Fibroblast of skin of right biceps (primary cell): Measurements from ENCODE around the gene FXN.
"Not testable (repeated sequence)": the region's sequence is repeated elsewhere in the genome, so short reads cannot be mapped to it uniquely, and the experiment has no call there.

ENCODE experiments used
- DNase-seq: peaks from one replicate; pipeline ENCODE4 v3.0.0-alpha.2; 2013

The FXN gene

DNA sequence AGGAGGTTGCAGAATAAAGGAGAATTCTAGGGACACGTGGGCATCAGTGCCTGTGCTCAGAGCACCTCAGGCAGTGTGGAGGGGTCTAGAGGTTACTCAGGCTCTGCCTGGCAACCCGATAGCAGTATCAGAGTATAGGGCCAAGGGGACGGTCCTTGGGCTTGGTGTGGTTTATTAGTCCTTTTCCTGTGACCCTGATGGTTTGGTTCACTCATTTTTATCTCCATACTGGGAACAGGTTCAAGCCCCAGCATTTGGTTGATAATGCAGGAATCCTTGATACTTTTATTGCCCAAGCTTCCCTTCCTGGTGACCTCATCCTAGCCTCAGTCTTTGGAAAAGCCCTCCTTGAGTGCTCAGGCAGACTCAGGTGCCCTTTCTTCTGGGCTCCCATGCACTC lies 35.5 kb downstream of the FXN start:
- no peak for DNase-seq

DNA sequence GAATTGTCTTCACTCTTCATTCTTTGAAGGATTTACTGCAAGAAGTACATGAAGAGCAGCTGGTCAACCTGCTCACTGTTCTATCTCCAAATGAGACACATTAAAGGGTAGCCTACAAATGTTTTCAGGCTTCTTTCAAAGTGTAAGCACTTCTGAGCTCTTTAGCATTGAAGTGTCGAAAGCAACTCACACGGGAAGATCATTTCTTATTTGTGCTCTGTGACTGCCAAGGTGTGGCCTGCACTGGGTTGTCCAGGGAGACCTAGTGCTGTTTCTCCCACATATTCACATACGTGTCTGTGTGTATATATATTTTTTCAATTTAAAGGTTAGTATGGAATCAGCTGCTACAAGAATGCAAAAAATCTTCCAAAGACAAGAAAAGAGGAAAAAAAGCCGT lies 37.6 kb downstream of the FXN start:
- no peak for DNase-seq

DNA sequence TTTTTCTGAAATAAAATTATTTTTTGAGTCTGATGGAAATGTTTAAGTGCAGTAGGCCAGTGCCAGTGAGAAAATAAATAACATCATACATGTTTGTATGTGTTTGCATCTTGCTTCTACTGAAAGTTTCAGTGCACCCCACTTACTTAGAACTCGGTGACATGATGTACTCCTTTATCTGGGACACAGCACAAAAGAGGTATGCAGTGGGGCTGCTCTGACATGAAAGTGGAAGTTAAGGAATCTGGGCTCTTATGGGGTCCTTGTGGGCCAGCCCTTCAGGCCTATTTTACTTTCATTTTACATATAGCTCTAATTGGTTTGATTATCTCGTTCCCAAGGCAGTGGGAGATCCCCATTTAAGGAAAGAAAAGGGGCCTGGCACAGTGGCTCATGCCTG lies 39.2 kb downstream of the FXN start:
- DNase-seq: no peak

DNA sequence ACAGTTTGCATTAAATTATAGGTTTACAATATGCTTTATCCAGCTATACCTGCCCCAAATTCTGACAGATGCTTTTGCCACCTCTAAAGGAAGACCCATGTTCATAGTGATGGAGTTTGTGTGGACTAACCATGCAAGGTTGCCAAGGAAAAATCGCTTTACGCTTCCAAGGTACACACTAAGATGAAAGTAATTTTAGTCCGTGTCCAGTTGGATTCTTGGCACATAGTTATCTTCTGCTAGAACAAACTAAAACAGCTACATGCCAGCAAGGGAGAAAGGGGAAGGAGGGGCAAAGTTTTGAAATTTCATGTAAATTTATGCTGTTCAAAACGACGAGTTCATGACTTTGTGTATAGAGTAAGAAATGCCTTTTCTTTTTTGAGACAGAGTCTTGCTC lies 41.0 kb downstream of the FXN start:
- no peak for DNase-seq

DNA sequence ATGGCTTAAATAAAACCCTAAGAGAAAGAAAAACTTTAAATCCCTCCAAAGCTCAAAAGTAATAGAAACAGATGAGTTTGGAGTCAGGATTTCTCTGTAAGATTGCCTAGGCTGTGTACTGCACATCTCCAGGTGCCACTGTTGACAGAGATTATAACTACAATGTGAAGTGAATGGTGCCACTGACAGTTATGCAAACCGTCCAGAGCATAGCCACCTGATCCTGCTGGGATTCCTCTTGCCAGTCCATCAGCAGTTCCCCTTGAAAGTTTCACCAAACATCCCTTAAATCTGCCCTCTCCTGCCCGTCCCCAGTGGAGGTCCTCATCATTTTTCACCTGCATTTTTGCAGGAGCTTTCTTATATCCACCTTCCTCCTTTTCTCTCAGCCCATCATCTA lies 42.5 kb downstream of the FXN start:
- DNase-seq: no peak

DNA sequence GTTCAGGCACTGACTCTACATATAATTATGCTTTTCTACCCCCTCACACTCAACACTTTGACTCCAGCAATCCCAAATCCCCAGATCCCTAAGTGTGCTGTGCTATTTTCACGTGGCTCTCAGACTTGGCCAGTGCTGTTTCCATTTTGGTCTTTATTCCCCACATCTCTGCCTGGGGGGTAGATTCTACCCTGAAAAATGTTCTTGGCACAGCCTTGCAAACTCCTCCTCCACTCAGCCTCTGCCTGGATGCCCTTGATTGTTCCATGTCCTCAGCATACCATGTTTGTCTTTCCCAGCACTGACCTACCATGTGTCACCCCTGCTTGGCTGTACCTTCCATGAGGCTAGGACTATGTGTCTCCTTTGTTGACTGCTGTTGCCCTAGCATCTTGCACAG lies 43.0 kb downstream of the FXN start:
- DNase-seq: peak; percentile 32

DNA sequence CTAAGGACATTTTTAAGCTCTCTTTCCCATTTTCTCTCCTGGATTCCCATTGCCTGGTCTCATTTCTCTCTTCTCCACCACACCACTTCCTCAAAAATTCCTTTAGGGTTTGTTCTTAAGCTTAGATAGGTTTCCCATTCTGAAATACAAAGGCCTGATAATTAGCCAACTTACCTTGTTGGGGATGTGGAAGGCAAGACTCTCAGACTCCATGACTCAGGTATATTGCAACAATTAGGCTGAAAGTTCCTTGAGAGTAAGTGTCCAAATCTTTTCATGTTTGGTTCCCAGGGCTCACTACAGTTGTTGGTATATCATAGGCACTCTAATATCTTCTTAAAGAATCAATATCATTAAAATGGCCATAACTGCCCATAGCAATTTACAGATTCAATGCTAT lies 43.6 kb downstream of the FXN start:
- no peak for DNase-seq

DNA sequence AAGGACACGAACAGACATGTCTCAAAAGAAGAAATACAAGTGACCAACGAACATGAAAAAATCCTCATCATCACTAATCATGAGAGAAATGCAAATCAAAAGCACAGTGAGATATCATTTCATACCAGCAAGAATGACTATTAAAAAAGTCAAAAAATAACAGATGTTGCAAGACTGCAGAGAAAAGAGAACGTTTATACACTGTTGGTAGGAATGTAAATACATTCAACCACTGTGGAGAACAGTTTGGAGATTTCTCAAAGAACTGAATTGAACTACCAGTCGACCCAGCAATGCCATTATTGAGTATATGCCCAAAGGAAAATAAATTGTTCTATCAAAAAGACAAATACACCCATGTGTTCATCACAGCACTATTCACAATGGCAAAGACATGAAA lies 45.7 kb downstream of the FXN start:
- DNase-seq: no peak

DNA sequence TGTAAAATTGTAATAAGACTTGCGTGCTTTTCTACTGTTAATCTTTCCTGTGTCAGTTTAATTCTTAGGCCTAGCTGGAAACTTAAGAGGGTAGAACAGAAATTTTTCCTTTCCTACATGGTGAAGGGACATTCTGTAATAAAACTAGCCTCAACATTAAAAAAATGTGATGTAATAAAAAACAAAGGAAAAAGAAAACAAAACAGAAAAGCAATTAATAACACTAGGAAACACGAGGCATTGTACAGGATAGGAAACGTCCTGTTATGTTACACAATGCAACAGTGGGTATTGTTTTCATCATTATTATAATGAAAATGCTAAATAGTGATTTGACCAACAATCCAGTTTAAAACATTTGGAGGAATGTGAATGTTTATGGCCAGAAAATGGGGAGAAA lies 47.8 kb downstream of the FXN start:
- DNase-seq: no peak

DNA sequence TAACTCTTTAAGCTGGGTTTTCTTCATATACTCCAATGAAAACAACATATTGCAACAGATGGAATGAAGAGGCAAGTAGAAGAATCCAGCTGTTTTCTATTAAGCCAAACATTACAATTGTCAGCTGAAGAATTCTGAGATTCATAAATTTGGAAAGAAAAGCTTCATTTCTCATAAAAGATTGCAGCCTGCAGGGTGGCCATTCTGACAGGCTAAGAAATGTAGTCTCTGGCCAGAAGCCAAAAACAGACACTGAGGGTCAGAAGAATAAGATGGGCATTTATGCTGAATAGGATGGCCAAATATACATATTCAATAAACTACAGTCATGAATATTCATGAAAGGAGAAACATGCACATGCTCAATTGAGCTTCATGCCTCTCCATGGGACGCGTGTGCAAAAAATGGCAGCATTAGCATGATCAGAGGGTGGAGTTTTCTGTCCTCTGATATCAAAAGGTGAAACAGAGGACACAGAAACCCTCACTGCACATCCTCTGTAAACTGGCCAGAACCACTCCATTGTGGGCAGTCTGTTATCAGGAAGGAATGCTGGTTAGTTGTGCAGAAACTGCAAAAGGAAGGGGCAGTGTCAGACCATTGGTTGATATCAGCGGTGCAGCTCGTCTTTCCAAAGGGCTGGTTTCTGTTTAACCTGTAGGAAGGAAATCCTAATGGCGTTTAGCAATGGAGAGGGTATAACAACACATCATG lies 50.2 kb downstream of the FXN start:
- peak; percentile 50 for DNase-seq

DNA sequence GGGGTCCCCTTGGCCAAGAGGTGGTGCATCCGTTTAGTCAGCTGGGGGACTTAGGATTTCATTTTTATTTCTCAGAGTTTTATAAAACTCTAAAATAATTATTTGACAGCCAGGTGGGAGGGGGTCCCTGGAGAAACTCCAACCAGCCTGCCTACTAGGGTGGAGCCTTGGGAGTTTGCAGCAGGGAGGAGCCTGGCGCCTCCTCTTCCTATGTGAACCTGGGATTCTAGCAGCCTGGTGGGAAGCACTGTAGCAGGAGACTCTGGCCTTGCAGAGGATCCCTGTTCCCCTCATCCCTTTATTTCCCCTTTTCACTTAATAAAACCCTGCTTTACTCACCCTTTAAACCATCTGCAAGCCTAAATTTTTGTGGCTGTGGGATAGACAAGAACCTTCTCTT lies 50.8 kb downstream of the FXN start:
- DNase-seq: no peak

DNA sequence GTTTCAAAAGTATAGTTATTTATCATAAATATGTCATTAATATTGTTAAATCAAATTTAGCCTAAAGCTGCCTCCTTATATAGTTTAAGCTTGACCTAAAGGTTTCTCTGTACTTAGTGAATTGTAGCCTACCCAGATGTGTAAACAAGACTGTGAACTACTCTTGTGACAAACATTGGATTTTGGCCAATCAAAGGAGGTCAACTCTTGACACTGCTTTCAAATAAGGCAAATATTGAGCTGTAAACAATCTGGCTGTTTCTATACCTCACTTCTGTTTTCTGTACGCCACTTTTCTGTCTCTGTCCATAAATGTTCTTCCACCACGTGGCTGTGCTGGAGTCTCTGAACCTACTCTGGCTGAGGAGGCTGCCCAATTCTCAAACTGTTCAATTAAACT lies 51.2 kb downstream of the FXN start:
- no peak for DNase-seq

DNA sequence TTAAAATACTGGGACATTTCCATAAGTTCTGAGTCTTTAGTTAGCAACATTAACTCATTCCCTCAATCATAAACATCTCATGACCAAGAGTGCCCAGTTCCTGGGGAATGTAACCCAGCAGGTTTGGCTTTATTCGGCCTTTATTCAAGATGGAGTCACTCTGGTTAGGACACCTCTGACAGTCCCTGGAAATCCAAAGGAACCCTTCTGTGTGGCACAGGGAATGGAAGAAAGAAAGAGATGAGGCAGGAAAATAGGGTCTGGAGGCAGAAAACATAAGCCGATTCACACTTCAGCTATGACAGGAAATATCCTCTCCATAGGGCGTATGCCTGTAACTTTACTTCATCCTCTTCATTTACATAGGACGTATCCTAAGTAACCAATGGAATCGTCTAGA lies 53.5 kb downstream of the FXN start:
- DNase-seq: no peak

DNA sequence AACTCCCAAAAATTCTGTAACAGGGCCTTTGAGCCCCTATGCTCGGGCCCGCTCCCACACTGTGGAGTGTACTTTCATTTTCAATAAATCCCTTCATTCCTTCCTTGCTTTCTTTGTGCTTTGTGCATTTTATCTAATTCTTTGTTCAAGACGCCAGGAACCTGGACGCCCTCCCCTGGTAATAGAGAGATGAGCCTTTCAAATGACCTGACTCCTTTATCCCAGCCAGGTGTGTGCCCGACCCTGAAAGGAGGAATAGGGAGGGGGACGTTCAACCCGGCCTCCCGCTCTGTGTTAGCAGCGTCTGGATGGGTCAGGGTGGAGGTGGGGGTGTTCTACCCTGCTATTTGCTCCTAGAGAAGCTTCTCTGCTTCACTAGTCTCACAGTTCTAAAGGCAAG lies 53.9 kb downstream of the FXN start:
- DNase-seq: no peak

DNA sequence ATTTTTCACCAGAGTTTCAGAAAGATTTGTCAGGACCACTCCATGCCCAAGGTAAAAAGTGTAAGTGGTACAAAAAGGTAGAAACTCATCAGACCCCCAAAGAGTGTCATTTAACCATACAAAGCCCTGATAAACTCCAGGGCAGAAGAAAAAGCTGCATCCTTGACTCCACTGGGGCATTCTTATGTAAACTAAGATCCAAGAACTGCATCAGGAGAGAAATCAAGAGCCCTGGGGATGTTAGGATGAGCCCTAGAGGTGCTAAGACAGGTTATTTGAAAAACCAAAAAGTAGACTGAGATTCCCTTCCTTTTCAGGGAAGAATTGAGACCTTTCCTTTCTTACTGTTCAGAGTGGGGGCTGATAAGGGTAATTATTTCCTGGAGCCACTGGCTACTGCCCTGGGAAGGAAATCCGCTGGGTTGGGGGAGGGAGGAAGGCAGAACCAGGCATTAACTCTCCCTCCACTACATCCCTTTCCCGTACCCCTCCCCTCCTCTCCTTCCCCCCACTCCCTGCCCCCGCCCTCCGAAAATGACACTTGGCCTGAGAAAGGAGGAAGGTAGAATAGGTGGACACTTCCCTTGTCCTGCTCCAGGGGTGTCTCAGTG lies 54.7 kb downstream of the FXN start:
- no peak for DNase-seq

DNA sequence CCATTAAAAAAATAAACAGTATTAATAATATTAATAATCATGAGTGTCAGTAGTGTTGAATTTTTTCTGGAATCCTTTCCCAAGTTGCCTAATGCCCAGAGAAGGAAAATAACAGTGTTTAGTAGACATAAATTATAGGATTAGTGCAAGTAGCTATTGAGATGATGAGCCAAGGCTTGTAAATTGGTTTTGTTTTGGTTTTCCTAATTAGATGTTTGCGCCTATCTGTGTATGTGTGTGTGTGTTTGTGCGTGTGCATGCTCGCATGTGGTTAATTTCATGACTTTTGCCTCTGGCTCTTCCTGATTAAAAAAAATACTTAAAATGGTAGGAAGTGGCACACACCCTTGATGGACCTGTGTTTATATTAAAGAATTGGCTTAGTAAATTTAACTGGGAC lies 55.4 kb downstream of the FXN start:
- DNase-seq: no peak

DNA sequence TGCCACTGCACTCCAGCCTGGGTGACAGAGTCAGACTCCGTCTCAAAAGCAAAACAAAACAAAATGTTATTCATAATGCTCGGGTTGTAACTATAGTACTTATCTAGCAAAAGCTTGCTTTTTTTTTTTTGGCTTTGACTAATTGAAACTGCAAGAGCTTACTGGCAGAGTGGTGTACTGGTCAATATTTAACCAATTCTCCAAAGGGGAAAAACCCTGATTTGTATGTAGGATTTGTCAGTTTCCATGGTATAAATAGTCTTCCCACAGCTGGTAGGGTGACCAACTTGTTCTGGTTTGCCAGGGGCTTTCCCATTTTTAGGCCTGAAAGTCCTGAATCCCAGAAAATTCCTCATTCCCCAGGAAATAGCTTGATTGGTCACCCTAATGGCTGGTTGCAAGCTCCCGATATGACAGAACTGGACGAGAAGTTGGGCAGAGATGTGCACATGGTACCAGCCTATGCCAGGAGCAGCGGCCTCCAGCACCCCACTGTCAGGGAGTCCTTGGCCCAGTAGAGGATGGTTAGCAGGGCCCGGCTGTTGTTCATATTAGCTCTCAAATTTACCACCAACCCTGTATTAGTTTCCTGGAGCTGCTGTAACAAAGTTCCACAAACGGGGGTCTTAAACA lies 58.0 kb downstream of the FXN start:
- DNase-seq: no peak

DNA sequence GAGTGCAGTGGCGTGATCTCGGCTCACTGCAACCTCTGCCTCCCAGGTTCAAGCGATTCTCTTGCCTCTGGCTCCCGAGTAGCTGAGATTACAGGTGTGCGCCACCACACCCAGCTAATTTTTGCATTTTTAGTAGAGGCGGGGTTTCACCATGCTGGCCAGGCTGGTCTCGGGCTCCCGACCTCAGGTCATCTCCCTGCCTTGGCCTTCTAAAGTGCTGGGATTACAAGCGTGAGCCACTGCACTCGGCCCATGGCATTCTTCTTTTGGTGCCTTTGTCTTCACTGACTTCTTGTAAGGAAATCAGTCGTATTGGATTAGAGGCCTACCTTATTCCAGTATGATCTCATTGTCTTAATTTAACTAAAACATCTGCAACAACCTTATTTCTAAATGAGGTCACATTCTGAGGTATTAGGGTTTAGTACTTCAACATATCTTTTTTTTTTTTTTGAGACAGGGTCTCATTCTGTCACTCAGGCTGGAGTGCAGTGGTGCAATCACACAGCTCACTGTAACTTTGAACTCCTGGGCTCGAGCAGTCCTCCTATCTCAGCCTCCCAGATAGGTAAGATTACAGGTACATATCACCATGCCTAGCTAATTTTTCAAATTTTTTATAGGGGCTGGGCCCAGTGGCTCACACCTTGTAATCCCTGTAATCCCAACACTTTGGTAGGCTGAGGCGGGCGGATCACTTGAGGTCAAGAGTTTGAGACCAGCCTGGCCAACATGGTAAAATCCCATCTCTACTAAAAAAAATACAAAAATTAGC lies 59.0 kb downstream of the FXN start:
- not testable (repeated sequence) for DNase-seq

DNA sequence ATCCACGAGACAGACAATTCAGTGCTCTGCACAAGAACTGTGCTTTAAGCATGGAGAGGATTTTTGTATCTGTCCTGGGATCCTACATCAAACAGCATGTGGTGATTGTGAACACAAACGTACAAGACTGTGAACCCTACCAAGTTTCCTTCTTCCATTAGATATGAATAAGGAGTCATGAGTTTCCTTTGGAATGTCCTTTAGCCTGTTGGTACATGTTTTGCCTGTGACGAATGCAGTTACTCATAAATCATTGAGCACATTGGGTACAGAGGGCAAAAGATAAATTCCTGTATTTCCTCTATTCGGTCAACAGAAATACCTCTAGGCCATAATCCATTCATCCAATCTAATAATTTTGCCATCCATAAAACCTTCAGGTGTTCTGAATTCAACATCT lies 61.5 kb downstream of the FXN start:
- peak; percentile 84 for DNase-seq

DNA sequence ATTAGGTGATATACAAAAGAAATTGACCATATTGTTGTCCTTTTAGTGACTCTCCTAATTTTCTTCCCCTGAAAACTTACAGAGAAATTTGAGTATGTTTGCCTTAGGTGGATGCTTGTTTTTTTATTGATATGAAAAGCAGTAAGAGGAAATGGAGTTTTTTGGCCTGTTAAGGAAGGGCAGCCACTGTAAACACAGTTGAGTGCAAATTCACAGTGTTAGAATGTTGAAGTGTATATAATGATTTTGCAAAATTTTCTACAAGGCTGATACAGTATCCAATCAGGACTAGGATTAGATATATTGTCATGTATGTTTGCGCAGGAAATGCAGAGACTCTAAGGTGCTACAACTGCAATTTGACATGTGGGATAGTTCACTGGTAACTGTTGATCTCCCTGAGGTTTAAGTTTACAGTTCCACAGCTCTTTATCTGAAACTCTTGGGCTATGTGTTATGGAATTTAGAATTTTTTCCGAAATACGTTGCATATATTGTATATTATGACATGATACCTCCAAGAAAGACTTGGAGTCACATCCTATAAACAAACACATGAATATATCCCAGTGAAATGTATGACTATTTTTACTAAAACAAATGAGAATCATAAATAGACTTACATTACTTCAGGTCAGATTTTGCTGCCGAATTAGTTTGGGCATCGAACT lies 62.5 kb downstream of the FXN start:
- DNase-seq: no peak

DNA sequence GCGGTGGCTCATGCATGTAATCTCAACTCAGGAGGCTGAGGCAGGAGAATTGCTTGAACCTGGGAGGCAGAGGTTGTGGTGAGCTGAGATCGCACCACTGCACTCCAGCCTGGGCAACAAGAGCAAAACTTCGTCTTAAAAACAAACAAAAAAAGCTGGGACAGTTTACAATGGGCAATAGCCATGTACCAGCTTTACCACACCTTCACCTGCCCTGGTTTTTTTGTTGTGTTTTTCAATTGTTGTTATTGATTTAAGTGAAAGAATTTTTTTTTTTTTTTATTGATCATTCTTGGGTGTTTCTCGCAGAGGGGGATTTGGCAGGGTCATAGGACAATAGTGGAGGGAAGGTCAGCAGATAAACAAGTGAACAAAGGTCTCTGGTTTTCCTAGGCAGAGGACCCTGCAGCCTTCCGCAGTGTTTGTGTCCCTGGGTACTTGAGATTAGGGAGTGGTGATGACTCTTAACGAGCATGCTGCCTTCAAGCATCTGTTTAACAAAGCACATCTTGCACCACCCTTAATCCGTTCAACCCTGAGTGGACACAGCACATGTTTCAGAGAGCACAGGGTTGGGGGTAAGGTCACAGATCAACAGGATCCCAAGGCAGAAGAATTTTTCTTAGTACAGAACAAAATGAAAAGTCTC lies 67.9 kb downstream of the FXN start:
- not testable (repeated sequence) for DNase-seq

DNA sequence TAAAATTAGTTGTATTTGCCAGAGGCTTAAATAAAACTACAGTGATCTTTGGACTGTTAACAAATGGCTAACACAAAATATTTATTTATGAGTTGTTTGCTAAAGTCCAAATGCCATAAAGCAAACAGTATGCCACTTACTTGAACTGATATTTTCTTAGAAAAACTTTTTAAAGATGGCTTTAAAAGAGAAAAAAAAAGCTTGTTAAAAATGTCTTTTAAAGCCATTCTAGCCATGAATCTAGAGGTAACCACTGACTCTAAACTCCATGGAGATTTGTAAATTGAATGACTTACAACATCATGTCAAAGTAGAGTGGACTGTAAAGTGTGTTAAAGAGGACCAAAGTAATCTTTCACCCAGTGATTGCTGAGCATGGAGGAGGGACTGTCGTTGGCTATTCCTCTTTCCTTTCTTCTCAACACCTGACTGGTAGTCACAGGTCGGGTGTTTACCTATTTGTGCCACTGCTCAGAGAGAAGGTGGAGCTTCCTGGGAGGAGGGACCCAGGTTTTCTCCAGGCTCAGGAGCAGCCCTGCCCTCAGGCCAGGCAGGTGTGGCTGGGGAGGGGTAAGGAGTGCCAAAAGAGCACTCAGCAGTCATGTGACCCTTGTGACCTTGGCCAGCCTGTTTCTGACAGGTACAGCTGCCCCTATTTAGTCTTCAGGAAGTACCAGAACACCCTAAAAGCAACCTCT lies 69.4 kb downstream of the FXN start:
- no peak for DNase-seq
